HG03521 (cell line): ENCODE results near the gene ITGA6.
A peak's percentile ranks its signal among the peaks of the same experiment; 100 is the strongest.
"Not testable (repeated sequence)": the region's sequence is repeated elsewhere in the genome, so short reads cannot be mapped to it uniquely, and the experiment has no call there.

Experiments used
- ATAC-seq: cut with Tn5 transposase; IDR thresholded peaks from one replicate; pipeline ENCODE4 v1.9.1; 2021; ENCODE audit warnings: mild to moderate bottlenecking, moderate library complexity; ENCODE audit not compliant: unreplicated experiment

ITGA6 gene

GRCh38 chr2:172513524-172513900 lies 86.1 kb downstream of the ITGA6 start:
- ATAC-seq = no peak

DNA sequence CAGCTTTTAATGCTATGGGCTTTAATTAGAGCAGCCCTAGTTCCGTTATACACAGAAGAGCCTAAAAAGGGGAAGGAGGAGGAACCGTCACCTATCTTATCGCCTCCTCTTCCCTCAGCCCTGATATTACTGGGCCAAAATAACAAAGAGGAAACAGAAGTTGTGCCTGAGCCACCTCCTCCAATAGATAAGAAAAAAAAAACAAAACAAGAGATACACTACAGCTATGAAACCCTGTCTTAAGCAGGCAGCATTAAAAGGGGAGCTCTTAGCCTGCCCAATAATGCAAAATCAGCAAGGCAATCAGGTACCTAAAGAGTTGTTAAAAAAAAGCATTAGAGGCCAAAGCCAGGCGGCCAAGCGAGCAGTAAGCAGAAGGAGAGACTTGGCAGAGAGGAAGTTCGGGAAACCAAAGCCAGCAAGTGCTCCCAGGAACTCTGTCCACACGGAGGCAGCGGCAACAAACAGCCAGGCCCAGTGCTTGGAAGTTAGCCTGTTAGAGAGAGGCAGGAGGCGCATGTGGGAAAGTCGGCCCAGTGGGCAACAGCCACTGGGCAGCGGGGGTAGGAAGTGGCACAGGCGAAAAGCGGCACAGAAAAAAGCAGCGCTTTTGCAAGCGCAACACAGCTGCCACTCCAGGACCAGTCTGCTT lies 86.7 kb downstream of the ITGA6 start:
- no peak for ATAC-seq

- no peak for ATAC-seq
These were observed 88.9 kb downstream of the ITGA6 start for GRCh38 chr2:172516299-172516698.

- ATAC-seq = no peak
These were observed 91.6 kb downstream of the ITGA6 start for GRCh38 chr2:172518995-172519394.

DNA sequence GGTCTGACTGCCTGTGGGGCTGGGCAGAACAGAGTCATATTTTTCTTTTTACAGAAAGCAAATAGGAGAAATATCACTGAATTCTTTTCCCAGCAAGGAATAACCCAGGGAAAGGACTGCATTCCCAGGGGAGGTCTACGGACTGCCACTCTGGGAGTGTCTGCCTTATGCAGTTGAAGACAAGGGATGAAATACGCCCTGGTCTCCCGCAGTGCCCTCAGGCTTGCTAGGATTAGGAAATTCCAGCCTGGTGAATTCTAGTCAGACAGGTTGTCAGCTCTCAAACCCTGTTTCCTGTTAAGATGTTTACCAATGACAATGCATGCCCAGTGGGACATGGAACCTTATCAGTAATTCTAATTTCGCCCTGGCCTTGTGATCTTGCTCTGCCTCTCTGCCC lies 98.2 kb downstream of the ITGA6 start:
- ATAC-seq = no peak

- no peak for ATAC-seq
These were observed 103.9 kb downstream of the ITGA6 start for GRCh38 chr2:172531309-172531708.

DNA sequence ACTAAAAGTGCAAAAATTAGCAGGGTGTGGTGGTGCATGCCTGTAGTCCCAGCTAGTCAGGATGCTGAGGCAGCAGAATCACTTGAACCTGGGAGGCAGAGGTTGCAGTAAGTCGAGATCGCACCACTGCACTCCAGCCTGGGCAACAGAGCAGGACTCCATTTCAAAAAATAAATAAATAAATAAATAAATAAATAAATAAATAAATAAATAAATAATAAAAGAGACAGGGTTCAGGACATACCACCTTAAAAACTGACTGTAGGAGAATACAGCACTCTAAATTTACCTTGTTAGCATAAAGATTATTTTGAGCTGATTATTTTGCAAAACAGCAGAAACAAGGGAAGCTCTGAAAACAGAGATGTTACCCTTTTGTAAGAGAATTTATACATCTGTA lies 105.1 kb downstream of the ITGA6 start:
- ATAC-seq = not testable (repeated sequence)

DNA sequence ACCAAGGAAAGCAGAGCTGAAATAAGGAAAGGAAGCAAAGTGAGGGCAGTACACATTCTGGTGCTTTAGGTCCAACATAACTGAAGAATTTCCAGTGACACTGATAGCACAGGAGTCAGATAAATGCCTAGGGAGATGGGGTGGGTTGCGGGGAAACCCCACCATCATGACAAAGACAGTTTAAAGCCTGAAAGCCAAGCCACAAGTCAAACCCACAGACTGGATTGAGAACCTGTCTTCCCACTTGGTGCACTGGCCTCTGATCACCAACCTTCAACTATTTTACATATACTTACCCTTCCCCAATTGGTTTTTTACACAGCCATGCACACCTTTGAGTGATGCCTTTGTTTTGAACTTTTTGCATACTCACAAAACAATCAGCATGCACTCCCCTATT lies 106.3 kb downstream of the ITGA6 start:
- ATAC-seq = no peak

- no peak for ATAC-seq
These were observed 107.7 kb downstream of the ITGA6 start for GRCh38 chr2:172535119-172535518.

DNA sequence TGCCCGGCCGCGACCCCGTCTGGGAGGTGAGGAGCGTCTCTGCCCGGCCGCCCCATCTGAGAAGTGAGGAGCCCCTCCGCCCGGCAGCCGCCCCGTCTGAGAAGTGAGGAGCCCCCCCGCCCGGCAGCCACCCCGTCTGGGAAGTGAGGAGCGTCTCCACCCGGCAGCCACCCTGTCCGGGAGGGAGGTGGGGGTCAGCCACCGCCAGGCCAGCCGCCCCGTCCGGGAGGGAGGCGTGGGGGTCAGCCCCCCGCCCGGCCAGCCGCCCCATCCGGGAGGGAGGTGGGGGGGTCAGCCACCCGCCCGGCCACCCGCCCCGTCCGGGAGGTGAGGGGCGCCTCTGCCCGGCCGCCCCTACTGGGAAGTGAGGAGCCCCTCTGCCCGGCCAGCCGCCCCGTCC lies 110.5 kb downstream of the ITGA6 start:
- not testable (repeated sequence) for ATAC-seq

DNA sequence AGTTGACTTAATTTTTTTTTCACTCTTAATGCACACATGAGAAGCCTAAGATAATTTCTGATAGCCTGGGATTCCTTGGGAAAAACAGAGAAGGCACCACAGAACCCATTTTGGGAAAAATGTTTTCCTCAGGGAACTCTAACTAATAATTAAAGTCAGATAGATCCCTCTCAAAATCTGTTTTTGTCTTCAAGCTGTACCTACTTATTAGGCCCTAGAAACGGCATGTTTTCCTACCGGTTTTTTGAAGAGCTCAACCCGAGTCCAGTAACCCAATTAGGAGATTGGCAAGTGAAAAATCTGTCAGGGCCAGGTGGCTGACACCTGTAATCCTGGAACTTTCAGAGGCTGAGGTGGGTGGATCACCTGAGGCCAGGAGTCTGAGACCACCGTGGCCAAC lies 112.4 kb downstream of the ITGA6 start:
- ATAC-seq = no peak

GRCh38 chr2:172540421-172540820 lies 113.0 kb downstream of the ITGA6 start:
- no peak for ATAC-seq

GRCh38 chr2:172545408-172546075 lies 118.2 kb downstream of the ITGA6 start:
- no peak for ATAC-seq

GRCh38 chr2:172549131-172549530 lies 121.7 kb downstream of the ITGA6 start:
- ATAC-seq = no peak

- not testable (repeated sequence) for ATAC-seq
These were observed 122.4 kb downstream of the ITGA6 start for GRCh38 chr2:172549802-172550201.

- no peak for ATAC-seq
These were observed 123.0 kb downstream of the ITGA6 start for GRCh38 chr2:172550419-172550818.

- ATAC-seq = no peak
These were observed 123.9 kb downstream of the ITGA6 start for GRCh38 chr2:172551271-172551670.

- ATAC-seq = no peak
These were observed 125.3 kb downstream of the ITGA6 start for GRCh38 chr2:172552547-172553291.

DNA sequence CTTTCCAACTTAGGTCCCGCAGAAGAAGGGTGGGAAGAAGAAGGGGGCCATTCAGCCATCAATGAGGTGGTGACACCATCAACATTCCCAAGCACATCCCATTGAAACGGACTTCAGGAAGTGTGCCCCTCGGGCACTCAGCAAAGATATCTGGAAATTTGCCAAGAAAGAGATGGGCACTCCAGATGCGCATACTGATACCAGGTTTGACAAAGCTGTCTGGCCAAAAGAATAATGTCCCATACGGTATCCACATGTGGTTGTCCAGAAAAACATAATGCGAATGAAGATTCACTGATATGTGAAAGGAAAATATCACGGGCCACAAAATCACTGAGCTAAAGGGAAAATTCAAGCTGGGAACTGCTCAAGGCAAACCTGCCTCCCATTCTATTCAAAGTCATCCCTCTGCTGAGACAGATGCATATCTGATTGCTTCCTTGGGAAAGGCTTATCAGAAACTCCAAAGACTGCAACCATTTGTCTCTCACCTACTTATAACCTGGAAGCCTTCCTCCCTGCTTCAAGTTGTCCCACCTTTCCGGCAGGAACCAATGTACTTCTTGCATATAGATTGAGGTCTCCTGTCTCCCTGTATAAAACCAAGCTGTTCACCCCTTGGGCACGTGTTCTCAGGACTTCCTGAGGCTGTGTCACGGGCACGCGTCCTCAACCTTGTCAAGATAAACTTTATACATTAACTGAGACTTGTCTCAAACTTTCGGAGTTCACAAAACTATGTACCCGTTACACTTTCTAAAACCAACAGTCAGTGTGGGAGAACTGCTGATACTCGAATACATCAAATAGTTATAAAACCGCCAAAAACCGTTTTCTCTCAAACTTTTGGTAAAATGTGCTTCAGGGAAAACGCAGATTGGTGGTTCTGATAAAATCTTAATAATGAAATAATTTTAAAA lies 127.2 kb downstream of the ITGA6 start:
- no peak for ATAC-seq

DNA sequence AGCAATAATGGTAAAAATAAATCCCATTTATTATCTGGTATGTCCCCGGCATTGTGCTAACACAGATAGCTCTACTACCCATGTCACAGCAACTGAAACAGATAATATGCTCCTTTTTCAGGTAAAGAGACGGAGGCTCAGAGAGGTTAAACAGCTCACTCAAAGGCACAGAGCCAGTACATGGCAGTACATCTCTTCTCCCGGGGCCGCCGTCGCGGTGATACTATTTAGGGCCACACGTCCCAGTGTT lies 127.8 kb downstream of the ITGA6 start:
- ATAC-seq = peak; percentile 1
